ENCODE measurements around the gene SPRR5. TPM values are rescaled to one million over a fixed set of nuclear protein-coding genes. Genes with fewer than 3 reads are reported as not detected.

SPRR5 gene
- total and polyA plus RNA-seq, 9 of the 15 experiments (the other 6 are each of a cell fraction or from before 2014, with no cell fraction given) = not detected

DNA sequence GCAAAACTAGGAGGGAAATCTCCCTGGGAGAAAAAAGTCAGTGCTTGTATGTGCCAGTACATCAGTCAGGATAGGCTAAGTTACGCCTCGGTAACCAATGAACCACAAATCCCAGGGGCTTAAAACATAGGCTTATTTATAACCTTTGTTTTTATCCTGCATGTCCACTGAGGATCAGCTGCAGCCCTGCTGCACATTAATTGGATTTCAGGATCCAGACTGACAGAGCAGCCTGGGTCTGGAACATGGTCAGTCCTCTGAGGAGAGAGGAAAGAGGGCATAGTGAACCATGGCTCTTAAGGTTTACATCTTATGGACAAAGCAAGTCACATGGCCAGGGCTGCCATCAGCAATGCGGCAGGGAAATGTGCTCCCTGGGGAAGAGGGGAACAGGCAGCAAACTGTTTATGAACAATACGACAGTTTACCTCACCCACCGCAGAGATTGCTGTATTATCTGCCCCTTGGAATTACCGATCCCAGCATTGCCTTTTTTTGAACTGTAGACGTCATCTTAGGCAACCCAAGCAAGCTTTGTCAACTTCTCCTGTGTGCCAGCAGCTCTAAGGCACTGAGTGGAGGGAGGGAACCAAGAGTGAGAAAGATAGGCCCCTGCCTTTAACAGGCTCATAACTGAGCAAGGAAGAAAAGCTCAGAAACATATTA, 14.4 kb downstream of the SPRR5 start:
- Histone ChIP-seq H3K4me1 (replicated peaks in 1 of 2; ENCODE audit: control insufficient read depth in 2 of 2, insufficient read depth in 2 of 2, low read length in 2 of 2) (no peaks in the 10 kb centered on the region), H4K20me1 (replicated peaks; ENCODE audit: control insufficient read depth, insufficient read depth, low read length) (no peaks in the 10 kb centered on the region), H3K36me3 (ENCODE audit: control insufficient read depth, insufficient read depth, low read length) (no peaks in the 10 kb centered on the region), H3K27ac (ENCODE audit: extremely low read depth, low read depth, low read length) (no peak overlapping the region), H2AFZ (ENCODE audit: low read depth, low read length) (no peak overlapping the region), H3K9ac (ENCODE audit: insufficient read depth in 1 of 2, low read depth in 2 of 2, low read length in 2 of 2) (no peak overlapping the region), H3K9me1 (ENCODE audit: control insufficient read depth, insufficient read depth, low read length) (no peaks in the 10 kb centered on the region), H3K4me3 (no peak overlapping the region), H3K9me3 (replicated peaks; ENCODE audit: control insufficient read depth, insufficient read depth, low read depth, low read length) (no peaks in the 10 kb centered on the region), H3K79me2 (ENCODE audit: control insufficient read depth, insufficient read depth, low read length) (no peaks in the 10 kb centered on the region), H3K4me2 (ENCODE audit: insufficient read depth, low read length) (no peak overlapping the region), H3K27me3 (ENCODE audit: control insufficient read depth in 2 of 2, insufficient read depth in 2 of 2, low read length in 2 of 2) (peaks cover 7 to 29% of the 10 kb centered on the region in 2 experiments; a peak in 4 of 5 replicates)
- CTCF ChIA-PET (ENCODE audit: low intra/inter-chr PET ratio) = interaction anchor here (1.0 to 2.2 kb wide), 3 partner anchors 91 to 262 kb away, joined by 3 to 15 read pairs (median 3); no protein-coding TSS in a partner anchor
- DNase-seq (ENCODE audit: extremely low read depth in 1 of 4, low spot score in 3 of 4) (no peak), ATAC-seq (no peak), FAIRE-seq (peak; percentile 35)
- BruUV-seq (replicated peaks) = no TSS peak
- in situ Hi-C loops (cut with MboI) (loop anchor here (25.0 kb wide), 1 partner anchor 226 kb away; no protein-coding TSS in a partner anchor), intact Hi-C loops (cut with micrococcal nuclease) (loop anchor here (2.0 to 5.0 kb wide), 3 partner anchors 71 to 261 kb away; no protein-coding TSS in a partner anchor)
- POLR2A ChIA-PET = interaction anchor here (0.8 kb wide), 1 partner anchor 15 kb away, joined by 3 read pairs; no protein-coding TSS in a partner anchor
- WGBS (ENCODE audit: insufficient coverage, low coverage, missing lambda C conversion rate) = 0% methylated on average over 7 of the region's 7 CpGs
- TF ChIP-seq MTA3 (IDR thresholded peaks at IDR 0.05; ENCODE audit: borderline replicate concordance) (no peak), ZNF644 (tag; IDR thresholded peaks at IDR 0.05; ENCODE audit: low read depth) (no peak), HSF4 (CRISPR knock-in tag; IDR thresholded peaks at IDR 0.05; ENCODE audit: borderline replicate concordance) (no peak), FOXJ2 (tag; IDR thresholded peaks at IDR 0.05) (no peak), RFX5 (IDR thresholded peaks at IDR 0.05; ENCODE audit: low read depth, low read length) (no peak), SAP30 (IDR thresholded peaks at IDR 0.05; ENCODE audit: borderline replicate concordance, insufficient read depth, low read depth, low read length, poor library complexity, severe bottlenecking) (no peak)
- TF ChIP-seq, protein P1, sequence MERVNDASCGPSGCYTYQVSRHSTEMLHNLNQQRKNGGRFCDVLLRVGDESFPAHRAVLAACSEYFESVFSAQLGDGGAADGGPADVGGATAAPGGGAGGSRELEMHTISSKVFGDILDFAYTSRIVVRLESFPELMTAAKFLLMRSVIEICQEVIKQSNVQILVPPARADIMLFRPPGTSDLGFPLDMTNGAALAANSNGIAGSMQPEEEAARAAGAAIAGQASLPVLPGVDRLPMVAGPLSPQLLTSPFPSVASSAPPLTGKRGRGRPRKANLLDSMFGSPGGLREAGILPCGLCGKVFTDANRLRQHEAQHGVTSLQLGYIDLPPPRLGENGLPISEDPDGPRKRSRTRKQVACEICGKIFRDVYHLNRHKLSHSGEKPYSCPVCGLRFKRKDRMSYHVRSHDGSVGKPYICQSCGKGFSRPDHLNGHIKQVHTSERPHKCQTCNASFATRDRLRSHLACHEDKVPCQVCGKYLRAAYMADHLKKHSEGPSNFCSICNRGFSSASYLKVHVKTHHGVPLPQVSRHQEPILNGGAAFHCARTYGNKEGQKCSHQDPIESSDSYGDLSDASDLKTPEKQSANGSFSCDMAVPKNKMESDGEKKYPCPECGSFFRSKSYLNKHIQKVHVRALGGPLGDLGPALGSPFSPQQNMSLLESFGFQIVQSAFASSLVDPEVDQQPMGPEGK (CRISPR knock-in tag; IDR thresholded peaks at IDR 0.05; ENCODE audit: borderline replicate concordance) = no peak
- TF ChIP-seq, protein P2, sequence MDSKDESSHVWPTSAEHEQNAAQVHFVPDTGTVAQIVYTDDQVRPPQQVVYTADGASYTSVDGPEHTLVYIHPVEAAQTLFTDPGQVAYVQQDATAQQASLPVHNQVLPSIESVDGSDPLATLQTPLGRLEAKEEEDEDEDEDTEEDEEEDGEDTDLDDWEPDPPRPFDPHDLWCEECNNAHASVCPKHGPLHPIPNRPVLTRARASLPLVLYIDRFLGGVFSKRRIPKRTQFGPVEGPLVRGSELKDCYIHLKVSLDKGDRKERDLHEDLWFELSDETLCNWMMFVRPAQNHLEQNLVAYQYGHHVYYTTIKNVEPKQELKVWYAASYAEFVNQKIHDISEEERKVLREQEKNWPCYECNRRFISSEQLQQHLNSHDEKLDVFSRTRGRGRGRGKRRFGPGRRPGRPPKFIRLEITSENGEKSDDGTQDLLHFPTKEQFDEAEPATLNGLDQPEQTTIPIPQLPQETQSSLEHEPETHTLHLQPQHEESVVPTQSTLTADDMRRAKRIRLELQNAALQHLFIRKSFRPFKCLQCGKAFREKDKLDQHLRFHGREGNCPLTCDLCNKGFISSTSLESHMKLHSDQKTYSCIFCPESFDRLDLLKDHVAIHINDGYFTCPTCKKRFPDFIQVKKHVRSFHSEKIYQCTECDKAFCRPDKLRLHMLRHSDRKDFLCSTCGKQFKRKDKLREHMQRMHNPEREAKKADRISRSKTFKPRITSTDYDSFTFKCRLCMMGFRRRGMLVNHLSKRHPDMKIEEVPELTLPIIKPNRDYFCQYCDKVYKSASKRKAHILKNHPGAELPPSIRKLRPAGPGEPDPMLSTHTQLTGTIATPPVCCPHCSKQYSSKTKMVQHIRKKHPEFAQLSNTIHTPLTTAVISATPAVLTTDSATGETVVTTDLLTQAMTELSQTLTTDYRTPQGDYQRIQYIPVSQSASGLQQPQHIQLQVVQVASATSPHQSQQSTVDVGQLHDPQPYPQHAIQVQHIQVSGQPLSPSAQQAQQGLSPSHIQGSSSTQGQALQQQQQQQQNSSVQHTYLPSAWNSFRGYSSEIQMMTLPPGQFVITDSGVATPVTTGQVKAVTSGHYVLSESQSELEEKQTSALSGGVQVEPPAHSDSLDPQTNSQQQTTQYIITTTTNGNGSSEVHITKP (IDR thresholded peaks at IDR 0.05; ENCODE audit: partially characterized antibody) = no peak
- TF ChIP-seq, protein P3, sequence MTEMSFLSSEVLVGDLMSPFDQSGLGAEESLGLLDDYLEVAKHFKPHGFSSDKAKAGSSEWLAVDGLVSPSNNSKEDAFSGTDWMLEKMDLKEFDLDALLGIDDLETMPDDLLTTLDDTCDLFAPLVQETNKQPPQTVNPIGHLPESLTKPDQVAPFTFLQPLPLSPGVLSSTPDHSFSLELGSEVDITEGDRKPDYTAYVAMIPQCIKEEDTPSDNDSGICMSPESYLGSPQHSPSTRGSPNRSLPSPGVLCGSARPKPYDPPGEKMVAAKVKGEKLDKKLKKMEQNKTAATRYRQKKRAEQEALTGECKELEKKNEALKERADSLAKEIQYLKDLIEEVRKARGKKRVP (CRISPR knock-in tag; IDR thresholded peaks at IDR 0.05) = no peak
- TF ChIP-seq, protein P4, sequence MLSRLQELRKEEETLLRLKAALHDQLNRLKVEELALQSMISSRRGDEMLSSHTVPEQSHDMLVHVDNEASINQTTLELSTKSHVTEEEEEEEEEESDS (CRISPR knock-in tag; IDR thresholded peaks at IDR 0.05) = no peak
- TF ChIP-seq, protein P5, sequence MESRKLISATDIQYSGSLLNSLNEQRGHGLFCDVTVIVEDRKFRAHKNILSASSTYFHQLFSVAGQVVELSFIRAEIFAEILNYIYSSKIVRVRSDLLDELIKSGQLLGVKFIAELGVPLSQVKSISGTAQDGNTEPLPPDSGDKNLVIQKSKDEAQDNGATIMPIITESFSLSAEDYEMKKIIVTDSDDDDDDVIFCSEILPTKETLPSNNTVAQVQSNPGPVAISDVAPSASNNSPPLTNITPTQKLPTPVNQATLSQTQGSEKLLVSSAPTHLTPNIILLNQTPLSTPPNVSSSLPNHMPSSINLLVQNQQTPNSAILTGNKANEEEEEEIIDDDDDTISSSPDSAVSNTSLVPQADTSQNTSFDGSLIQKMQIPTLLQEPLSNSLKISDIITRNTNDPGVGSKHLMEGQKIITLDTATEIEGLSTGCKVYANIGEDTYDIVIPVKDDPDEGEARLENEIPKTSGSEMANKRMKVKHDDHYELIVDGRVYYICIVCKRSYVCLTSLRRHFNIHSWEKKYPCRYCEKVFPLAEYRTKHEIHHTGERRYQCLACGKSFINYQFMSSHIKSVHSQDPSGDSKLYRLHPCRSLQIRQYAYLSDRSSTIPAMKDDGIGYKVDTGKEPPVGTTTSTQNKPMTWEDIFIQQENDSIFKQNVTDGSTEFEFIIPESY (CRISPR knock-in tag; IDR thresholded peaks at IDR 0.05) = no peak

Data from K562 (cell line).